Measurements from ENCODE around the gene RNF212.

Gene RNF212

GRCh38 chr4:1109898-1110506, 3.4 kb downstream of the RNF212 start:
- no peaks in the 10 kb centered on the region for H3K79me2 ChIP-seq (ENCODE audit: insufficient read depth, low read length)
- no peak overlapping the region for H3K4me2 ChIP-seq (ENCODE audit: low read depth, low read length, poor library complexity, severe bottlenecking)
- no peaks in the 10 kb centered on the region for H3K27me3 ChIP-seq (ENCODE audit: insufficient read depth, low read length, poor library complexity, severe bottlenecking)
- no peaks in the 10 kb centered on the region for H3K9me3 ChIP-seq (ENCODE audit: insufficient read depth, low read depth, low read length)
- H3K9ac ChIP-seq (ENCODE audit: low read depth, low read length, poor library complexity, severe bottlenecking): no peak overlapping the region
- no peaks in the 10 kb centered on the region for H3F3A ChIP-seq (ENCODE audit: low read depth)
- H3K36me3 ChIP-seq (ENCODE audit: insufficient read depth, low read length): no peaks in the 10 kb centered on the region
- no peaks in the 10 kb centered on the region for H3K4me1 ChIP-seq (ENCODE audit: insufficient read depth, low read length, poor library complexity, severe bottlenecking)
- H3K4me3 ChIP-seq (ENCODE audit: low read length, poor library complexity, severe bottlenecking): no peak overlapping the region
- no peaks in the 10 kb centered on the region for H4K20me1 ChIP-seq (ENCODE audit: insufficient read depth, low read length, poor library complexity, severe bottlenecking)
- TF ChIP-seq EZH2phosphoT487 (IDR thresholded peaks at IDR 0.05; ENCODE audit: borderline replicate concordance): no peak
- no peak for TF ChIP-seq CTCF (conservative IDR thresholded peaks at IDR 0.05; ENCODE audit: low read length)
- no peaks in the 10 kb centered on the region for H3K9me2 ChIP-seq (replicated peaks; ENCODE audit: low read depth, low read length)
- no peak overlapping the region for H2AFZ ChIP-seq (ENCODE audit: low read length)

DNA sequence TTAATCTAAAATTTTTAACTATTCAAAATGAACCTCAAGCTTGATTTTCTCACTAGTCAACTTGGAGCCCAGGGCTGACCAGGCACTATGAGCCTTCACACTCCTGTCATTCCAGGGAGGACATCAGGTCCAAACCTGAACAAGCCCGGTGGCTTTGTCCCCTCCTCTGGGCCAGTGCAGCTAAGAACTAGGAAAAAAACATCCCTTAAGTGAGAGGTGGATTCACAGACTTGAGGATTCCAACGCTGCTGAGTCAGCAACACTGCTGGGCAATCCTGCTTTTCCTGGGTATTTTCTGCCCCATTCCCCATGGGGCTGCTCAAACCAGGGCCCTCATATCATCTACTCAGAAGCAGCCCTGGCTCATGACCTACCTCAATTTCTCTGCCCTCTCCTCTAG, 4.0 kb downstream of the RNF212 start:
- H3K36me3 ChIP-seq (ENCODE audit: insufficient read depth, low read length): no peaks in the 10 kb centered on the region
- no peaks in the 10 kb centered on the region for H4K20me1 ChIP-seq (ENCODE audit: insufficient read depth, low read length, poor library complexity, severe bottlenecking)
- H3K9ac ChIP-seq (ENCODE audit: low read depth, low read length, poor library complexity, severe bottlenecking): no peak overlapping the region
- no peak for TF ChIP-seq CTCF (conservative IDR thresholded peaks at IDR 0.05; ENCODE audit: low read length)
- H2AFZ ChIP-seq (ENCODE audit: low read length): no peak overlapping the region
- H3K9me3 ChIP-seq (ENCODE audit: insufficient read depth, low read depth, low read length): no peaks in the 10 kb centered on the region
- H3K4me1 ChIP-seq (ENCODE audit: insufficient read depth, low read length, poor library complexity, severe bottlenecking): no peaks in the 10 kb centered on the region
- H3K79me2 ChIP-seq (ENCODE audit: insufficient read depth, low read length): no peaks in the 10 kb centered on the region
- H3K4me2 ChIP-seq (ENCODE audit: low read depth, low read length, poor library complexity, severe bottlenecking): no peak overlapping the region
- no peaks in the 10 kb centered on the region for H3F3A ChIP-seq (ENCODE audit: low read depth)
- H3K4me3 ChIP-seq (ENCODE audit: low read length, poor library complexity, severe bottlenecking): no peak overlapping the region
- no peaks in the 10 kb centered on the region for H3K9me2 ChIP-seq (replicated peaks; ENCODE audit: low read depth, low read length)
- H3K27me3 ChIP-seq (ENCODE audit: insufficient read depth, low read length, poor library complexity, severe bottlenecking): no peaks in the 10 kb centered on the region

DNA sequence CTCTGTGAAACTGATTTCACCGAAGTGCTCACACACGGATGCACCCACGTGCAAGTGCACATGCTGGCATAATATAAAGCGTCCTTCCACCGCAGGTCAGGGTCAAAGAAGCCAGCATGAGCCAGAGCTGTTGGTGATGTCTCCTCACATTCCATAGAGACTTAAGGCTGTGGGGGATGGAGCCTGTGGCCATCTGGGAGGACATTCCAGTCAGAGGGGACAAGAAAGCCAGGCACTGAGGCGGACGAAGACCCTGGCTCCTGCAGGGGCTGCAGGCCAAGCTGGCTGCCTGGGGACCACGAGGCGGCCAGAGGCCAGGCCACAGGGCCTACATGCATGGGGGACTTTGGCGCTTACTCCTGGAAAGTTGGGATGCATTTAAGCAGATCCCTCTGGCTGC, 7.7 kb downstream of the RNF212 start:
- H3K9me2 ChIP-seq (replicated peaks; ENCODE audit: low read depth, low read length): no peaks in the 10 kb centered on the region
- no peak overlapping the region for H3K4me2 ChIP-seq (ENCODE audit: low read depth, low read length, poor library complexity, severe bottlenecking)
- H3K4me1 ChIP-seq (ENCODE audit: insufficient read depth, low read length, poor library complexity, severe bottlenecking): no peaks in the 10 kb centered on the region
- no peaks in the 10 kb centered on the region for H3F3A ChIP-seq (ENCODE audit: low read depth)
- H3K4me3 ChIP-seq (ENCODE audit: low read length, poor library complexity, severe bottlenecking): no peak overlapping the region
- no peak overlapping the region for H2AFZ ChIP-seq (ENCODE audit: low read length)
- H3K36me3 ChIP-seq (ENCODE audit: insufficient read depth, low read length): no peaks in the 10 kb centered on the region
- H3K9me3 ChIP-seq (ENCODE audit: insufficient read depth, low read depth, low read length): no peaks in the 10 kb centered on the region; the same call in 1 of the 2 replicates
- TF ChIP-seq CTCF (conservative IDR thresholded peaks at IDR 0.05; ENCODE audit: low read length) (no peak), EZH2phosphoT487 (IDR thresholded peaks at IDR 0.05; ENCODE audit: borderline replicate concordance) (no peak)
- H4K20me1 ChIP-seq (ENCODE audit: insufficient read depth, low read length, poor library complexity, severe bottlenecking): no peaks in the 10 kb centered on the region
- no peaks in the 10 kb centered on the region for H3K79me2 ChIP-seq (ENCODE audit: insufficient read depth, low read length)
- H3K27me3 ChIP-seq (ENCODE audit: insufficient read depth, low read length, poor library complexity, severe bottlenecking): no peaks in the 10 kb centered on the region
- H3K9ac ChIP-seq (ENCODE audit: low read depth, low read length, poor library complexity, severe bottlenecking): no peak overlapping the region
